HG03521 (cell line): ENCODE data around the gene SLC17A5.
A peak's percentile ranks its signal among the peaks of the same experiment; 100 is the strongest.
"Not testable (repeated sequence)": the region's sequence is repeated elsewhere in the genome, so short reads cannot be mapped to it uniquely, and the experiment has no call there.

Experiments
- ATAC-seq: cut with Tn5 transposase; IDR thresholded peaks from one replicate; pipeline ENCODE4 v1.9.1; 2021; ENCODE audit warnings: mild to moderate bottlenecking, moderate library complexity; ENCODE audit not compliant: unreplicated experiment

The SLC17A5 gene, protein sequence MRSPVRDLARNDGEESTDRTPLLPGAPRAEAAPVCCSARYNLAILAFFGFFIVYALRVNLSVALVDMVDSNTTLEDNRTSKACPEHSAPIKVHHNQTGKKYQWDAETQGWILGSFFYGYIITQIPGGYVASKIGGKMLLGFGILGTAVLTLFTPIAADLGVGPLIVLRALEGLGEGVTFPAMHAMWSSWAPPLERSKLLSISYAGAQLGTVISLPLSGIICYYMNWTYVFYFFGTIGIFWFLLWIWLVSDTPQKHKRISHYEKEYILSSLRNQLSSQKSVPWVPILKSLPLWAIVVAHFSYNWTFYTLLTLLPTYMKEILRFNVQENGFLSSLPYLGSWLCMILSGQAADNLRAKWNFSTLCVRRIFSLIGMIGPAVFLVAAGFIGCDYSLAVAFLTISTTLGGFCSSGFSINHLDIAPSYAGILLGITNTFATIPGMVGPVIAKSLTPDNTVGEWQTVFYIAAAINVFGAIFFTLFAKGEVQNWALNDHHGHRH

DNA sequence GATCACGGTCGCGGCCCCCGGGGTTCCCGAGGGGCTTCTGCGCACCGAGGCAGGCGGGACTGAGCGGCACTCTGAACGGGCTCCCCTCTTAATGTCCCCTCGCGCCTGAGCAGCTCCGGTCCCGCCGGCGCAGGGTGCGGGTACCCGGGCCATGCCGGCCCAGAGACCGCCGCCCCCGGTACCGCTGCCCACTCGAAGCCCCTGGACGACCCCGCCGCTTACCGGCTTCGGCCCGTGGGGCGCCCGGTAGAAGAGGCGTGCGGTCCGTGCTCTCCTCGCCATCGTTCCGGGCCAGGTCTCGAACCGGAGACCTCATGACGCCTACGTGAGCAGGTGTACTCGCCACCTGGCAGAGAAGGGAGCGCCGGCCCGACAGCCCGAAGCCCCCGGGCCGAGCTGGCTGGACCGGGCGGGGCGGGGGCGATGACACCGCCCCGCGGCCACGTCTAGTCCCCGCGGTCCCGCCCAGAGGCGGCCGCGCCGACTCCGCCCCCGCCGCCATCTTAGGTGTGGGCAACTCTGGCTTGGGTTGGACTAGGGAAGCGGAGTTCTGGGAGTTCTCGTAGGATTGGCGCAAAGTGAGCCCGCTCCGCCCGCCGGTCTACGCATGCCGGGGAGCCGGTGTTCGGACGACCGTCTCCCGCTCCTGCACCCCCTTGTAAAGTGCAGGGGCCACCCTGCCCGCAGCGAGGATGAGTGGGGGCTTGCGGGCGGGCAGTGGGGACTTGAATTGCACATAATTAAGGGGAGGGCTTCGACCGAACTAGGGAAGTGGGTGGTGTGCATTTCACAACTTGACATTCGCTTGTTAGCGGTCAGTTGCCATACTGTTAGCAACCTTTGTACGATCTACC lies at the start of gene SLC17A5:
SLC17A5 (minus strand) TSS at position 422 of the 854 bp plus-strand sequence; CDS start at position 316, 106 bp downstream.
- ATAC-seq = peak; percentile 89

DNA sequence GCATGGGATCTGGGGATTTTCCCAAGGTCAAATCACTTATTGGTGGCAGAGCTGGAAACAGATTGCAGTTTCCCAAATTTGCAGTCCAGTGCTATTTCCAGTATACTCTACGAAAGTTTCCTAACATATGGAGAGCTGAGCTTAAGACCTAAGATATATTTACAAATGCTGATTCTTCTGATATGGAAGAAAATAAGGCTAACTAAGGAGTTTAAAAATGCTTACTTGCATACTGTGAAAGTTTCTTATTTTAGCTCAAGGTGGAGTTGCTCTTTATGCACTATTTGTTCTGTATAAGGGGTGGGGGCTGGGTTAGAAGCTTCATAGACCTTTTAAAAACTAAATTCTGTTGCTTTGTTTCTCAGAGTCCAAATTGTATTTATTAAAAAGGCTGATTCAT lies 49.7 kb upstream of the SLC17A5 start:
- ATAC-seq = no peak

DNA sequence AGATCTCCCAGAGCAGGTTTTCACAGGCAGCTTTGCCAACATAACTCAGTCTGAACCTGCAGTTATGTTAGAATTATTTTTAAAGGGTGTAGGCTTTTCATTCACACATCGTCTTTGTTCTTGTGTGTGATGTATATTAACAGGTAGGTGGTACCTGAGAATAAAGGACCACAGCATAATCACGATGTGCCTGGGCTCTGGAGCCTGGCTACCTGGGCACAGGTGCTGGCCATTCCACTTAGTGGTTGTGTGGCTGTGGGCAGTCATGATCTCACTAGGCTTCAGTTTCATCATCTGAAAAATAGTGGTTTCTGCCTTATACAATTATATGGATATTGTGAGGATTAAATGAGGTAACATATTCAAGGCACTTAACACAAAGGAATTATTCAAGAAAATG lies 48.7 kb upstream of the SLC17A5 start:
- no peak for ATAC-seq

DNA sequence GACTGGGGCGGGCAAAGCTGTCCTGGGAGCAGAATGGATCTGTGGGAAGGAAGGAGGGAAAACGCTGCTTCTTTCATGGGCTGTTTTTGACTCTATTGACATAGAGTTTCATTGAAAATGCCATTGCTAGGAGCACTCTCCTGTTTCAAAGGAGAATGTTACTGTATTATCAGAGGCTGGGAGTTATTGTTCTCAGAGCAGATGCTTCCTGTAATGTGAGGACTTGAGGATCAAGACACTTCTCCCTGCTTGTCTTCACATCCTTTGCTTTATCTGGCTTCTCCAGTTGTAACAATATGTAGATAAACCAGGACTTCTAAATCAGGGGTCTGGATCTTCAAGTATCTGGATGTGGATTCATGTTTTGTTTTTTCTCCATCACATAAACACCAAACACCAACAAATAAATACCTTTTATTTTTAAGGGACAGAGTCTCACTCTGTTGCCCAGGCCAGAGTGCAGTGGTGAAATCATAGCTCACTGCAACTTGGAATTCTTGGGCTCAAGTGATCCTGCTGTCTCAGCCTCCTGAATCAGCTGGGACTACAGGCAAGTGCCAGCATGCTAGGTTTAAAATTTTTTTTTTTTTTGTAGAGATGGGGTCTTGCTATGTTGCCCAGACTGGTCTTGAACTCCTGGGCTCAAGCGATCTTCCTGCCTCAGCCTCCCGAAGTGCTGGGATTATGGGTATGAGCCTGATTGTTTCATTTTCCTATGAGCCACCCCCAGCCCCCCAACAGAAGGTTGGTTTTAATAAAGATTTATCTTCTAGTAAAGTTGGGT lies 46.1 kb upstream of the SLC17A5 start:
- no peak for ATAC-seq

DNA sequence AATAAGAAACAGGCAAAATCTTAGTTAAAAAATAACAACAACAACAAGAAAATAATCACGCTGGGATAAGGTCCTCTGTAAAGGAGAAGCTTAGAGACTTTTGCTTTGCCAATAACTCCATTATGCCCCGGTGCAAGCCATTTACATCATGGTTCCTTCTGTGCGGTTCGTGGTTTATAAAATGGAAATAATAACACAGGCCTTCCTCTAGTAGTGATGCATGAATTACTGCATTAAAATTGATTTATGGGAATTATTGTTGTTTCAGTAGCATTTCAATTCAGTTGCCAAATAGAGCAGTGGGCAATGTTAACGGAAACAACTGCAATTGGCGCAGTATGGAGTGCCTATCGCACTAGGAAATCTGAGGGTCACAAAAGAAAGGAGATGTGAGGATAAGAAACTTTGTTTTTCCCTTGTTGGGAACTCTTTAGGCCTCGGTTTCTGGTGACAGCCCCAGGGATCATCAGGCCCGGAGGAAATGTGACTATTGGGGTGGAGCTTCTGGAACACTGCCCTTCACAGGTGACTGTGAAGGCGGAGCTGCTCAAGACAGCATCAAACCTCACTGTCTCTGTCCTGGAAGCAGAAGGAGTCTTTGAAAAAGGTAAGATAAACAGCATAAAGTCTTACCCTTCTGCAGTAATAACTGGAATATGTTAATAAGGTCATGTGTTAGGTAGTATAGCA lies 43.3 kb upstream of the SLC17A5 start:
- no peak for ATAC-seq

DNA sequence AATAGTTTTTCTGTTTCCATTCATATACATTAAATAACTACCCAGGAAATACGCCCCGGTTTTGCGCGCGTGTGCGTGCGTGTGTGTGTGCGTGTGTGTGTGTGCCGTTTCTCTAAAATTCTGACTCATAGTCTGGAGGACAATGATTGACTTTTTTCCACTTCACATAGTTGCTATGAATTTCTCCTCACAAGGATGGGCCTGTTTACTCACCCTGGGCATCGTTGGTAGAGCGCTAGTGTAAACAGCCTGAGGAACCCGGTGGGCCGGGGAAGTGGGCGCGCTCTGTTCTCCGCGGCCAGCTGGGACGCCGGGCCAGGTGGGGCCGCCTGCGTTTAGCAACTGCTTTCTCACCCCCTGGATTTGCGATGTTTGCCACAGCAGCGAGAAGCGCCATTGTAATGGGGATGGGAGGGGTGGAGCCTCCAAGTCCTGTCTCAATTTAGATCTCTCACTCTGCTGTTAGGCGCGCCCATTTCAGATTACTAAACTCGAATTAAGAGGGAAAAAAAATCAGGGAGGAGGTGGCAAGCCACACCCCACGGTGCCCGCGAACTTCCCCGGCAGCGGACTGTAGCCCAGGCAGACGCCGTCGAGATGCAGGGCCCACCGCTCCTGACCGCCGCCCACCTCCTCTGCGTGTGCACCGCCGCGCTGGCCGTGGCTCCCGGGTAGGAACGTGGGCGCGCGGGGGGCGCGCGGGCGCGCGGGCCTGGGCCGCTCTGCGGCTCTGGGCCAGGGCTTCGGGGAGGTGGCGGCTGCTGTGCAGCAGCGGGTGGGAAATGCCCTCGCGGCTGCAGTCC lies 42.0 kb upstream of the SLC17A5 start, which contains the start of gene CD109:
CD109 (plus strand) TSS at position 585 of the 803 bp plus-strand sequence; CDS start at position 598, 13 bp downstream.
- ATAC-seq = peak; percentile 53

DNA sequence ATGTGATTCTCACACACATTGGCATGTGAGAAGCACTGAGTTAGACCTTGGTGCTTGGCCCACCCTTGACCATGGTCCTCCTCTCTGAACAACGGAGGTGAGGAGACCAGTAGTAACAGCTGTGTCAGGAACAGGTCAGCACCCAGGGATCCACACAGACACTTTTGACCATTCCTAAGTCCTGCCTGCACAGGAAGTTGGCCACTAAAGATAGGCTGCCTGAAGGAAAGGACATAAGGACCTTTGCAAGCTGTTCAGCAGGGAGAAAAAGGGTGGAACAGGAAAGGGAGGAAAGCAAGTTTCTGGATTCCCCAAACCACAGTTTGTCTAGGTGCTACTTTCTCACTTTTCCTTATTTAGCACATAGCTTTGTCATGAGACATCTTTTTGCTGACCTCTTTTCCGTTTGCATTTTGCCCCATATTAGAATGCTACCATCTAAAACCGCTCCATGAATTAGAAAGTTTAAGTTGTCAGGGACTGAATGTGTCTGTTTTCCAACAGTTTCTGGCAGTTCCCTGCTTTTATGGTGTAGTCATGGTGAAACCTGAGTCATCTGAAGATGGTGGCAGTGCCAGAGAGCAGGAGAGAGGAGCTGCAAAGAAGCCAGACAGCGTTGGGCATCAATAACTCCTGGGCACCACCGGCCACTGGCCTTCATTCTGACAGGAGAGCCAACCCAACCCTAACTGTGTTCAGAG lies 41.1 kb upstream of the SLC17A5 start:
- ATAC-seq = no peak

DNA sequence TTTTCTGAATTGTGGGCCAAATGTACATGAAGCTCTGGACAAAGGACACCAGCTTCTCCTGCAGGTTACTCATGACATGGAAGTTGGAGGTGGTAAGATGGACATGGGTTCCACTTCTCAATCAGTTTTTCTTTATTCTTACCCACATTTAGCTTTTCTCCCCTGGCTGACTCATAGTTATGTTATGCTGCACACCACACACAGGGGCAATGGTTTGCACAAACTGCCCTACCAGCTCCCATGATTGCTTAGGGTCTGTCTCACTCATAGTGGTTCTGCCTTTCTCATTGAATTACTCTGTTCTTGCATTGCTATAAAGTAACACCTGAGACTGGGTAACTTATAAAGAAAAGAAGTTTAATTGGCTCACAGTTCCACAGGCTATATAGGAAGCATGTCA lies 37.7 kb upstream of the SLC17A5 start:
- no peak for ATAC-seq

DNA sequence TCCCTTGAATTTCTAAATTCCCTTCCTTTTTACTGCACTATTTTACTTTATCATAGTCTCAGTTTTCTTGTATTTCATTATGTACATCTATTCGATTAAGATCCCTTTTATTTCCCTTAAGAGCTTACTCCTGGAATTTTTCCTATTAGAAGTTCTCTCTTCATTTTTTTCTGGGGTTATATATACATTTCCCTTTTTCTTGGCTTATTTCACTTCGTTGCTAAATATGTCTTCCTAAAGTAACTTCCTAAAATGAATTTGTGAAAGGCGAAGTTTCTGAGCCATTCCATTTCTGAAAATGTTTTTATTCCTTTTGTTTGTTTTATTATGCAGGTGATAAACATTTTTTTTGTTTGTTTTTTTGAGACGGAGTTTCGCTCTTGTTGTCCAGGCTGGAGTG lies 36.3 kb upstream of the SLC17A5 start:
- no peak for ATAC-seq

DNA sequence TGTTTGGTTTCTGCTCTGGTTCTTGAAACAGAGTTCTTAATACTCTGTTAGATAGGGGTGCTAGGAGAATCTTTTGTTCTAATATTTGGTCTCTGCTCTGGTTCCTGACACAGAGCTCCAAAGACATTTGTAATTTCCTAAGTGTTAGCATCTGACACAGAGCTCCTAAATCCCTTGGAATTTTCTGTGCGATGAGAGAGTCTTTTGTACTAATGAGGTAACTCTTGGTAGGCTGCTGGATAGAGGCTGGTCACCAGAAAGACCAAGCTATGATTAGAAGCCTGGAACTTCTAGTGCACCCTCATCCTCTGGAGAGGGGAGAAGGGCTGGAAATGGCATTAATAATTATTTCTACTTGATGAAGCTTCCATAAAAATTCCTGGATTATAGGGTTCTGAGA lies 34.6 kb upstream of the SLC17A5 start:
- ATAC-seq = no peak

DNA sequence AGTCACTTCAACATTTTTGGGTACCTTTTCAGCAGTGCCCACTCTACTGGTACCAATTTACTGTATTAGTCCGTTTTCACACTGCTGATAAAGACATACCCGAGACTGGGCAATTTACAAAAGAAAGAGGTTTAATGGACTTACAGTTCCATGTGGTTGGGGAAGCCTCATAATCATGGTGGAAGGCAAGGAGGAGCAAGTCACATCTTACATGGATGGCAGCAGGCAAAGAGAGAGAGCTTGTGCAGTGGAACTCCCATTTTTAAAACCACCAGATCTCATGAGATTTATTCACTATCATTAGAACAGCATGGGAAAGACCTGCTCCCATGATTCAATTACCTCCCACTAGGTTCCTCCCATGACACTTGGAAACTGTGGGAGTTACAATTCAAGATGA lies 29.8 kb upstream of the SLC17A5 start:
- ATAC-seq = not testable (repeated sequence)

DNA sequence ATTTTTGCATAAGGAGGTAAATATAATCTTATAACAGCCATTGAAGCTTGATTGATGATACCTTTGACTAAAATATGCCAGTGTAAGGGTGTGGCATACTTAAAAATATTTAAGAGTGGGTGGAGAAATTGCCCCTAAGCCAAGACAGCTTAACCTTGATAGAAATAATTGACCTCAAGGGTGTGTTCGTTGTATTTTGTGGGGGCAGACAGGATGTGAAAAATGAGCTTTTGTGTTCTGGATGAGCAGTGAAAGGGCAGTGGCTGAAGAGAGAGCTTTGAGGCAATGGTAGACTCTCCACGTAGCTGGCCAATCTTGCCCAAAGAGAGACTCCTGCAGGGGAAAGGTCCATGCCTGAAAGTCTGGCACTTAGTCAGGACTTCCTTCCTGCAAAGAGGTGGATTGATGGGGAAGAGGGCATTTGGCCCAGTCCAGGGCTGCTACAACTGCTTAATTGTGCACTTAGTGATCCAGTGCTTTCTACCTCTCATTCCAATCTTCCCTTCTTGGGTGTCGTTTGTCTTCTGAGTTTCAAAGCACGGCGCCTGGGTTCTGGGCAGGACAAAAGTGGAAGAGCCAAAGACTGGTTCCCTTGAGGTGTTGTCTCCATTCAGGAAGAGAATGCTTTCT lies 26.6 kb upstream of the SLC17A5 start:
- ATAC-seq = no peak

DNA sequence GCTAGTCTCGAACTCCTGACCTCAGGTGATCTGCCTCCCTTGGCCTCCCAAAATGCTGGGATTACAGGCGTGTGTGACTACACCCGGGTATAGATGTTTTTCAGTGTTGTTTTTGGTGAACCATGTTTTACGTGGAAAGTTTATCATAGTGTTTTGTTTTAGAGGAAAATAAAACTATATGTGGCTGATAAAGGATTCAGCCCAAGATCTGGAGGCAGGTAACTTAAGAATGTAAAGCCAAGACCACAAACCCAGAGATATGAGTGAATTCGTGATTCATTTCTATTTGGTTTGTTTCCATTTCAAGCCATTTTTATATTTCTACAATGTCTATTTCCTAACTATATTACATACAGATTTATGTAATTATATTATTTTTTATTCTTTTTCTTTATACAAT lies 26.1 kb upstream of the SLC17A5 start:
- not testable (repeated sequence) for ATAC-seq

DNA sequence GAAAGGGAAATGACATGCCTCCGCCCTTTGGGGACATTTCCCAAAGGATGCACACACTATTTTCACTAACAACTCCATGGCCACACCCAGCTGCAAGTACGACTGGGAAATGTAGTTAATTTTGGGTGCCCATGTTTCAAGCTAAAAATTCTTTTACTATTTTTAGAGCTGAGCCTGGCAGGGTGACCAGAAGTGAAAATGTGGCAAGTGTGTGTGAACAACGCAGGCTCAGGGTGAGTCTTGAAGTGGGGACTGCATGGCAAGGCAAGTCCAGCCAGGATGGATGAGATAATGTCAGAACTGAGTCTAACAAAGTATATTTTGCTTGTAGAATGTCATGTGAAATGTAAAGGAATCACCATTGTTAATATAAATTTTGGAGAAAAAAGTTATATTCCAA lies 25.2 kb upstream of the SLC17A5 start:
- ATAC-seq = no peak

DNA sequence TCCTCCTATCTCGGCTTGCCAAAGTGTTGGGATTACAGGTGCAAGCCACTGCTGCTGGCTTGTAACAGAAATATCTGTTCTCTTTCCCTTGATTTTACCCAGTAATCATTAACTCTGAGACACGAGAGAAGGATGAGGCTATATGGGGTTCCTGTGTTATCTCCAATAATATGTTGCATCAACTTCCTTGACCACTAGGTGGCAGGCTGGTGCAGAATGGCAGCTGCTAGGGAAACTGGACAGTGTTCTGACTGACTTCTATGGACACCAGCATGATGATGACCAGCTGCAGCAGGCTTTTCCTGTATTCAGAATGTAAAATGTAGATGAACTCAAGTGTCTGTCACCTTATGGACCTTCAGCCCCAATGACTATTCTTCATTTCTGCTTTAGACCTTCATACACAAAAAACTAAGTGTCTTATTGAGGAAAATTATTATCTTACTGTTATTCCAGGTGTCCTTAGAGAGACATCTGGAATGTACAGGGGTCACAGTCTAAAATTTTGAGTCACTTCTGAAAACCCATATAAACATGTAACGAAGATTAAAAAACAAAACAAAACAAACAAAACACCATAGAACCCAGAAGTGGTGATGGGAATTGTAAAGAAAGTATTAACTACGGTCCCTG lies 21.8 kb upstream of the SLC17A5 start:
- peak; percentile 96 for ATAC-seq

DNA sequence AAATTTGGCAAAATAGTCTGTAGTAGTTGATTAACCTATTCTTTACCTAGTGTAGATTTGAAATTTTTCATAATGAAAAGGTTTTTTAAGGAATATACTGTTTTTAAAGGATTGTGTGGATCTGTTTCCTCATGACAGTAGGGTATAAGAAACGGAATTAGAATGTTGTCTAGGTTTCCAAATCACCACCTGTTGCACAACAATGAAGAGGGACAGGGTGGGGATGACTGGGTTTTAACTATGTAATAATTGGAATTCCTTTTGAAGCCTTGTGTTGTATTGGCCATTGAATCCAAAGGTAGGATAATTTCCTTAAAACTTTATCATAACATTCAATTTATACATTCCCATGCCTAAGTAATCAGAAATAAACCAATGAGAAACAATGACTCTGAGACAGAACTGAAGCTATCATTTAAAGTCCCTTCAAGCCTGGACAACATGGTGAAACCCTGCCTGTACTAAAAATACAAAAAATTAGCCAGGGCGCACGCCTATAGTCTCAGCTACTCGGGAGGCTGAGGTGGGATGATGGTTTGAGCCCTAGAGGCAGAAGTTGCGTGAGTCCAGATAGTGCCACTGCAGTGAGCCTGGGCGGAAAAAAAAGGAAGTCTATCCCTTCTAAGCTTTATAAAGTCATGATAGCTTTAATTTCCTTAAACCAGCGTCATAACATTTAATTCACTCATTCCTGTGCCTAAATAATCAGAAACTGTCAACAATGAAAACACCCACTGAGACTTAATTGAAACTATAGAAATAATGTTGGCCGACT lies 18.3 kb upstream of the SLC17A5 start:
- no peak for ATAC-seq

DNA sequence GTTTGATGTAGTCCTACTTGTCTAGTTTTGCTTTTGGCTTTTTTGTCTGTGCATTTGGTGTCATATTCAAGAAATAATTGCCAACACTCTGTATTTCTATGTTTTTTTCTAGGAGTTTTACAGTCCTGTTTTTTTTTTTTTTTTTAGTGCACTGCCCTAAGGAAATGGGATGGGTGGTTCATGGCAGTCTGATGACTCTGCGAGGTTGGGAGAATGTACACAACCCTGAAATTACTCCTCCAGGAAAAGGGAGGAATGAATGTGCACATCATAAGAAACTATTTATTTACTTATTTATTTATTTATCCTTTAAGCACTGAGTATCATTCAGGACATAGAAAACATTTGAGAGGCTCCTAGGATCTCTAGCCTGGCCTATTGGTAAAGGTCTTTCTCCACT lies 15.2 kb upstream of the SLC17A5 start:
- ATAC-seq = no peak
